ENCODE data around the gene SBNO1.
"Not testable (repeated sequence)": the region's sequence is repeated elsewhere in the genome, so short reads cannot be mapped to it uniquely, and the experiment has no call there.

Gene SBNO1

GRCh38 chr12:123271001-123271668 is 93.5 kb downstream of the SBNO1 start:
- DNase-seq (ENCODE audit: low read depth in 2 of 2, low spot score in 1 of 2), result peak; percentile 33 to 54

GRCh38 chr12:123270214-123271000 is 94.2 kb downstream of the SBNO1 start:
- DNase-seq (ENCODE audit: low read depth in 2 of 2, low spot score in 1 of 2), result no peak

- DNase-seq (ENCODE audit: low read depth in 2 of 2, low spot score in 1 of 2), result no peak
Measured at GRCh38 chr12:123269896-123270213, 94.8 kb downstream of the SBNO1 start.

- DNase-seq (ENCODE audit: low read depth in 2 of 2, low spot score in 1 of 2), result no peak
Measured at GRCh38 chr12:123269395-123269892, 95.2 kb downstream of the SBNO1 start.

- no peak for DNase-seq (ENCODE audit: low read depth in 2 of 2, low spot score in 1 of 2)
Measured at GRCh38 chr12:123268850-123269249, 95.8 kb downstream of the SBNO1 start.

GRCh38 chr12:123267991-123268843 is 96.4 kb downstream of the SBNO1 start:
- no peak for DNase-seq (ENCODE audit: low read depth in 2 of 2, low spot score in 1 of 2)

- no peak for DNase-seq (ENCODE audit: low read depth in 2 of 2, low spot score in 1 of 2)
Measured at GRCh38 chr12:123267335-123267920, 97.2 kb downstream of the SBNO1 start.

- no peak for DNase-seq (ENCODE audit: low read depth in 2 of 2, low spot score in 1 of 2)
Measured at GRCh38 chr12:123266679-123267277, 97.9 kb downstream of the SBNO1 start.

GRCh38 chr12:123265851-123266678 is 98.6 kb downstream of the SBNO1 start:
- no peak for DNase-seq (ENCODE audit: low read depth in 2 of 2, low spot score in 1 of 2)

- DNase-seq (ENCODE audit: low read depth in 2 of 2, low spot score in 1 of 2), result no peak
Measured at GRCh38 chr12:123264642-123265041, 100.0 kb downstream of the SBNO1 start.

GRCh38 chr12:123263196-123263817 is 101.3 kb downstream of the SBNO1 start:
- DNase-seq (ENCODE audit: low read depth in 2 of 2, low spot score in 1 of 2), result no peak

- no peak for DNase-seq (ENCODE audit: low read depth in 2 of 2, low spot score in 1 of 2)
Measured at GRCh38 chr12:123261196-123261595, 103.5 kb downstream of the SBNO1 start.

- DNase-seq (ENCODE audit: low read depth in 2 of 2, low spot score in 1 of 2), result no peak
Measured at GRCh38 chr12:123260081-123260480, 104.6 kb downstream of the SBNO1 start.

GRCh38 chr12:123258593-123258992 is 106.1 kb downstream of the SBNO1 start:
- DNase-seq (ENCODE audit: low read depth in 2 of 2, low spot score in 1 of 2), result no peak

GRCh38 chr12:123254853-123255446 is 109.7 kb downstream of the SBNO1 start:
- DNase-seq (ENCODE audit: low read depth in 2 of 2, low spot score in 1 of 2), result no peak

GRCh38 chr12:123253641-123254459 is 110.8 kb downstream of the SBNO1 start:
- DNase-seq (ENCODE audit: low read depth in 2 of 2, low spot score in 1 of 2), result no peak

GRCh38 chr12:123252365-123252764 is 112.3 kb downstream of the SBNO1 start:
- not testable (repeated sequence) for DNase-seq (ENCODE audit: low read depth in 2 of 2, low spot score in 1 of 2)

- no peak for DNase-seq (ENCODE audit: low read depth in 2 of 2, low spot score in 1 of 2)
Measured at GRCh38 chr12:123251403-123252076, 113.1 kb downstream of the SBNO1 start.
